Measurements from ENCODE around the gene PTCH2.
"Not testable (repeated sequence)": the region's sequence is repeated elsewhere in the genome, so short reads cannot be mapped to it uniquely, and the experiment has no call there.

The PTCH2 gene

GRCh38 chr1:44828003-44828651 is 14.9 kb downstream of the PTCH2 start:
- Histone ChIP-seq H3K4me3 (ENCODE audit: low read length in 2 of 2) (no peak overlapping the region), H3K27me3 (ENCODE audit: control insufficient read depth in 1 of 2, insufficient read depth in 2 of 2, low read length in 2 of 2) (no peaks in the 10 kb centered on the region), H3K9me3 (ENCODE audit: control insufficient read depth in 2 of 2, low read length in 2 of 2) (no peaks in the 10 kb centered on the region), H3K27ac (ENCODE audit: low read length) (no peak overlapping the region), H3K36me3 (ENCODE audit: control insufficient read depth in 2 of 2, insufficient read depth in 2 of 2, low read length in 2 of 2) (peaks cover 11 to 13% of the 10 kb centered on the region in 2 donors), H3K4me1 (ENCODE audit: control insufficient read depth, insufficient read depth, low read length) (peaks cover 3% of the 10 kb centered on the region), H3K9ac (ENCODE audit: low read length in 2 of 2) (no peak overlapping the region)

- Histone ChIP-seq H3K27ac (ENCODE audit: low read length) (no peak overlapping the region), H3K4me3 (ENCODE audit: low read length in 2 of 2) (no peak overlapping the region), H3K4me1 (ENCODE audit: control insufficient read depth, insufficient read depth, low read length) (peaks cover 2% of the 10 kb centered on the region), H3K9me3 (ENCODE audit: control insufficient read depth in 2 of 2, low read length in 2 of 2) (no peaks in the 10 kb centered on the region), H3K27me3 (ENCODE audit: control insufficient read depth in 1 of 2, insufficient read depth in 2 of 2, low read length in 2 of 2) (no peaks in the 10 kb centered on the region), H3K36me3 (ENCODE audit: control insufficient read depth in 2 of 2, insufficient read depth in 2 of 2, low read length in 2 of 2) (peaks cover 11 to 14% of the 10 kb centered on the region in 2 donors), H3K9ac (ENCODE audit: low read length in 2 of 2) (no peak overlapping the region)
Measured at GRCh38 chr1:44827197-44828002, 15.7 kb downstream of the PTCH2 start.

- Histone ChIP-seq H3K27ac (ENCODE audit: low read length) (no peak overlapping the region), H3K27me3 (ENCODE audit: control insufficient read depth in 1 of 2, insufficient read depth in 2 of 2, low read length in 2 of 2) (no peaks in the 10 kb centered on the region), H3K36me3 (ENCODE audit: control insufficient read depth in 2 of 2, insufficient read depth in 2 of 2, low read length in 2 of 2) (peaks cover 7 to 15% of the 10 kb centered on the region in 2 donors), H3K4me1 (ENCODE audit: control insufficient read depth, insufficient read depth, low read length) (no peaks in the 10 kb centered on the region), H3K9me3 (ENCODE audit: control insufficient read depth in 2 of 2, low read length in 2 of 2) (no peaks in the 10 kb centered on the region), H3K9ac (ENCODE audit: low read length in 2 of 2) (no peak overlapping the region), H3K4me3 (ENCODE audit: low read length in 2 of 2) (peak overlapping the region in 1 of 2 donors; percentile 15)
Measured at GRCh38 chr1:44826375-44827196, 16.5 kb downstream of the PTCH2 start.

- Histone ChIP-seq H3K36me3 (ENCODE audit: control insufficient read depth in 2 of 2, insufficient read depth in 2 of 2, low read length in 2 of 2) (peaks cover 7 to 13% of the 10 kb centered on the region in 2 donors), H3K4me1 (ENCODE audit: control insufficient read depth, insufficient read depth, low read length) (peaks cover 15% of the 10 kb centered on the region)
- H3K27ac ChIP-seq (ENCODE audit: low read length); H3K9ac ChIP-seq (ENCODE audit: low read length in 2 of 2); H3K27me3 ChIP-seq (ENCODE audit: control insufficient read depth in 1 of 2, insufficient read depth in 2 of 2, low read length in 2 of 2); H3K9me3 ChIP-seq (ENCODE audit: control insufficient read depth in 2 of 2, low read length in 2 of 2); H3K4me3 ChIP-seq (ENCODE audit: low read length in 2 of 2): not testable (repeated sequence)
Measured at GRCh38 chr1:44824392-44824791, 18.7 kb downstream of the PTCH2 start.

GRCh38 chr1:44822981-44823451 is 20.0 kb downstream of the PTCH2 start:
- no peak overlapping the region for H3K27ac ChIP-seq (ENCODE audit: low read length)
- no peaks in the 10 kb centered on the region for H3K9me3 ChIP-seq (ENCODE audit: control insufficient read depth in 2 of 2, low read length in 2 of 2)
- H3K4me3 ChIP-seq (ENCODE audit: low read length in 2 of 2): no peak overlapping the region
- peaks cover 2 to 12% of the 10 kb centered on the region in 2 donors for H3K36me3 ChIP-seq (ENCODE audit: control insufficient read depth in 2 of 2, insufficient read depth in 2 of 2, low read length in 2 of 2)
- H3K4me1 ChIP-seq (ENCODE audit: control insufficient read depth, insufficient read depth, low read length): peaks cover 19% of the 10 kb centered on the region
- H3K27me3 ChIP-seq (ENCODE audit: control insufficient read depth in 1 of 2, insufficient read depth in 2 of 2, low read length in 2 of 2): no peaks in the 10 kb centered on the region
- H3K9ac ChIP-seq (ENCODE audit: low read length in 2 of 2): no peak overlapping the region

GRCh38 chr1:44822131-44822701 is 20.8 kb downstream of the PTCH2 start:
- H3K27ac ChIP-seq (ENCODE audit: low read length): no peak overlapping the region
- no peak overlapping the region for H3K9ac ChIP-seq (ENCODE audit: low read length in 2 of 2)
- H3K4me3 ChIP-seq (ENCODE audit: low read length in 2 of 2): no peak overlapping the region
- peaks cover 19% of the 10 kb centered on the region for H3K4me1 ChIP-seq (ENCODE audit: control insufficient read depth, insufficient read depth, low read length)
- H3K9me3 ChIP-seq (ENCODE audit: control insufficient read depth in 2 of 2, low read length in 2 of 2): no peaks in the 10 kb centered on the region
- H3K36me3 ChIP-seq (ENCODE audit: control insufficient read depth in 2 of 2, insufficient read depth in 2 of 2, low read length in 2 of 2): peaks cover 0 to 9% of the 10 kb centered on the region in 2 donors
- H3K27me3 ChIP-seq (ENCODE audit: control insufficient read depth in 1 of 2, insufficient read depth in 2 of 2, low read length in 2 of 2): no peaks in the 10 kb centered on the region

- H3K27me3 ChIP-seq (ENCODE audit: control insufficient read depth in 1 of 2, insufficient read depth in 2 of 2, low read length in 2 of 2): no peaks in the 10 kb centered on the region
- H3K9me3 ChIP-seq (ENCODE audit: control insufficient read depth in 2 of 2, low read length in 2 of 2): no peaks in the 10 kb centered on the region
- H3K27ac ChIP-seq (ENCODE audit: low read length): peak overlapping the region; percentile 98
- H3K36me3 ChIP-seq (ENCODE audit: control insufficient read depth in 2 of 2, insufficient read depth in 2 of 2, low read length in 2 of 2): peaks cover 0 to 5% of the 10 kb centered on the region in 2 donors
- peak overlapping the region in 1 of 2 donors; percentile 85 for H3K4me3 ChIP-seq (ENCODE audit: low read length in 2 of 2)
- peak overlapping the region in 1 of 2 donors; percentile 21 for H3K9ac ChIP-seq (ENCODE audit: low read length in 2 of 2)
- peaks cover 19% of the 10 kb centered on the region for H3K4me1 ChIP-seq (ENCODE audit: control insufficient read depth, insufficient read depth, low read length)
Measured at GRCh38 chr1:44821240-44821715, 21.8 kb downstream of the PTCH2 start.

GRCh38 chr1:44820328-44821239 is 22.5 kb downstream of the PTCH2 start:
- Histone ChIP-seq H3K9ac (ENCODE audit: low read length in 2 of 2) (peak overlapping the region; percentile 93 to 100), H3K9me3 (ENCODE audit: control insufficient read depth in 2 of 2, low read length in 2 of 2) (no peaks in the 10 kb centered on the region), H3K4me3 (ENCODE audit: low read length in 2 of 2) (peak overlapping the region; percentile 75 to 85), H3K27ac (ENCODE audit: low read length) (peak overlapping the region; percentile 98), H3K36me3 (ENCODE audit: control insufficient read depth in 2 of 2, insufficient read depth in 2 of 2, low read length in 2 of 2) (peaks cover 0 to 4% of the 10 kb centered on the region in 2 donors), H3K4me1 (ENCODE audit: control insufficient read depth, insufficient read depth, low read length) (peaks cover 19% of the 10 kb centered on the region), H3K27me3 (ENCODE audit: control insufficient read depth in 1 of 2, insufficient read depth in 2 of 2, low read length in 2 of 2) (no peaks in the 10 kb centered on the region)

GRCh38 chr1:44819608-44820327 is 23.3 kb downstream of the PTCH2 start:
- Histone ChIP-seq H3K4me3 (ENCODE audit: low read length in 2 of 2) (peak overlapping the region; percentile 80 to 85), H3K27ac (ENCODE audit: low read length) (peak overlapping the region; percentile 98), H3K4me1 (ENCODE audit: control insufficient read depth, insufficient read depth, low read length) (peaks cover 19% of the 10 kb centered on the region), H3K36me3 (ENCODE audit: control insufficient read depth in 2 of 2, insufficient read depth in 2 of 2, low read length in 2 of 2) (peaks cover 0 to 4% of the 10 kb centered on the region in 2 donors), H3K27me3 (ENCODE audit: control insufficient read depth in 1 of 2, insufficient read depth in 2 of 2, low read length in 2 of 2) (no peaks in the 10 kb centered on the region), H3K9ac (ENCODE audit: low read length in 2 of 2) (peak overlapping the region; percentile 93 to 100), H3K9me3 (ENCODE audit: control insufficient read depth in 2 of 2, low read length in 2 of 2) (no peaks in the 10 kb centered on the region)
